ENCODE measurements around the gene STK33.
A peak's percentile ranks its signal among the peaks of the same experiment; 100 is the strongest.

The STK33 gene

GRCh38 chr11:8593935-8594909 lies at the start of gene STK33:
STK33 (minus strand) TSS chr11:8594228; CDS start chr11:8474905, 119,323 bp downstream.
- Histone ChIP-seq H3K9ac (ENCODE audit: low read depth, low read length) (peak within 1 kb of the TSS; percentile 82), H3K9me3 (ENCODE audit: control insufficient read depth, insufficient read depth, low read length) (no peaks in the 10 kb centered on the region), H3K4me1 (ENCODE audit: insufficient read depth, low read length) (no peaks in the 10 kb centered on the region), H3K36me3 (ENCODE audit: insufficient read depth, low read length) (no peaks in the 10 kb centered on the region)

GRCh38 chr11:8642196-8642841 lies 48.3 kb upstream of the STK33 start:
- H3K9ac ChIP-seq (ENCODE audit: low read depth, low read length), result no peak overlapping the region
- no peaks in the 10 kb centered on the region; the same call in none of the 2 replicates for H3K36me3 ChIP-seq (ENCODE audit: insufficient read depth, low read length)
- no peaks in the 10 kb centered on the region for H3K9me3 ChIP-seq (ENCODE audit: control insufficient read depth, insufficient read depth, low read length)

GRCh38 chr11:8641332-8641731 lies 47.3 kb upstream of the STK33 start:
- no peaks in the 10 kb centered on the region for H3K9me3 ChIP-seq (ENCODE audit: control insufficient read depth, insufficient read depth, low read length)
- no peaks in the 10 kb centered on the region; the same call in none of the 2 replicates for H3K36me3 ChIP-seq (ENCODE audit: insufficient read depth, low read length)
- no peak overlapping the region for H3K9ac ChIP-seq (ENCODE audit: low read depth, low read length)
- H3K4me1 ChIP-seq (ENCODE audit: insufficient read depth, low read length), result peaks cover 4% of the 10 kb centered on the region

More at GRCh38 chr11:8642196-8642841, 48.3 kb upstream of the STK33 start:
- H3K4me1 ChIP-seq (ENCODE audit: insufficient read depth, low read length), result peaks cover 4% of the 10 kb centered on the region

- Histone ChIP-seq H3K4me1 (ENCODE audit: insufficient read depth, low read length) (peaks cover 4% of the 10 kb centered on the region), H3K9ac (ENCODE audit: low read depth, low read length) (no peak overlapping the region), H3K9me3 (ENCODE audit: control insufficient read depth, insufficient read depth, low read length) (no peaks in the 10 kb centered on the region), H3K36me3 (ENCODE audit: insufficient read depth, low read length) (no peaks in the 10 kb centered on the region; the same call in 1 of the 2 replicates)
These were observed 46.4 kb upstream of the STK33 start for GRCh38 chr11:8640267-8640906.

DNA sequence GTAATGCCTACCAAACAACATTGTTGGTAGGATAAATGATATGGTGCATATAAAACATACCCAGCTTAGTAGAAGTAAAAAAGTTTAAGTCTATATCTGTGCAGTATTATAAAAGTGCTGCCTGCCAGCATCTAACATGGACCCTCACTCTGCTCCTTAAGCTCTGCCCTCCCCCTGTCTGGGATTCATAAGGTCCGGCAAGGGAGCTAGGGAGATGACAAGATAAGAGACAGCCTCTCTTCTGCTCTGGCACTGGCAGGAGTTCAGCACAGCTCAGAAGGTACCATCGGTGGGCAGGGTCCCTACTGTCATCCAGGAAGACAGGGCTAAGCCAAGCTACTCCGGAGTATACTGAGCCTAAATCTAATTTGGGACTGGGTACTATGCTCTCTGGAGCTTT lies 45.6 kb upstream of the STK33 start:
- Histone ChIP-seq H3K9me3 (ENCODE audit: control insufficient read depth, insufficient read depth, low read length) (no peaks in the 10 kb centered on the region), H3K36me3 (ENCODE audit: insufficient read depth, low read length) (no peaks in the 10 kb centered on the region; the same call in 1 of the 2 replicates), H3K9ac (ENCODE audit: low read depth, low read length) (no peak overlapping the region), H3K4me1 (ENCODE audit: insufficient read depth, low read length) (peaks cover 4% of the 10 kb centered on the region)

DNA sequence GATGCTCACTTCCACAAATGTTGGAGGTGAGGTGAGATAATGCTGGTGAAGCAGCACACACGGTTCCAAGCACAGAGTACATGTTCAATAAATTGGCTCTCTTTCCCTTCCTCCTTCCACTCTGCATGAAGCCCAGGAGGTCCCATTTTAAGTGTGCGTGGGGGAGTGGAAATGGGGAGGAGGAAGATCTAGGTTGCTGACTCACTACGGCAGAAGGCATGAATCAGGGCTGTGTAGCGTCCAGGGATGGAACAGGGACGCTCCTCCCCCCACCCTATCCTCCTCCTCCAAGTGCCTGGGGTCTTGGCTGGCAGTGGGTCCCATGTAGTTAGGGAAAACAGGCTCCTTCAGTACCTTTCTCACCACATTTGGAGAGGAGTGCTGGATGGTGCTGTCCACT lies 44.3 kb upstream of the STK33 start:
- Histone ChIP-seq H3K9me3 (ENCODE audit: control insufficient read depth, insufficient read depth, low read length) (no peaks in the 10 kb centered on the region), H3K4me1 (ENCODE audit: insufficient read depth, low read length) (peaks cover 4% of the 10 kb centered on the region), H3K9ac (ENCODE audit: low read depth, low read length) (no peak overlapping the region), H3K36me3 (ENCODE audit: insufficient read depth, low read length) (no peaks in the 10 kb centered on the region; the same call in 1 of the 2 replicates)

GRCh38 chr11:8636127-8636526 lies 42.1 kb upstream of the STK33 start:
- no peak overlapping the region for H3K9ac ChIP-seq (ENCODE audit: low read depth, low read length)
- H3K9me3 ChIP-seq (ENCODE audit: control insufficient read depth, insufficient read depth, low read length), result no peaks in the 10 kb centered on the region
- H3K36me3 ChIP-seq (ENCODE audit: insufficient read depth, low read length), result no peaks in the 10 kb centered on the region; the same call in none of the 2 replicates
- peaks cover 4% of the 10 kb centered on the region for H3K4me1 ChIP-seq (ENCODE audit: insufficient read depth, low read length)

GRCh38 chr11:8634498-8634897 lies 40.5 kb upstream of the STK33 start:
- H3K9ac ChIP-seq (ENCODE audit: low read depth, low read length), result no peak overlapping the region
- H3K4me1 ChIP-seq (ENCODE audit: insufficient read depth, low read length), result no peaks in the 10 kb centered on the region
- H3K9me3 ChIP-seq (ENCODE audit: control insufficient read depth, insufficient read depth, low read length), result no peaks in the 10 kb centered on the region
- no peaks in the 10 kb centered on the region; the same call in none of the 2 replicates for H3K36me3 ChIP-seq (ENCODE audit: insufficient read depth, low read length)

- Histone ChIP-seq H3K9ac (ENCODE audit: low read depth, low read length) (no peak overlapping the region), H3K9me3 (ENCODE audit: control insufficient read depth, insufficient read depth, low read length) (no peaks in the 10 kb centered on the region), H3K36me3 (ENCODE audit: insufficient read depth, low read length) (no peaks in the 10 kb centered on the region; the same call in none of the 2 replicates), H3K4me1 (ENCODE audit: insufficient read depth, low read length) (no peaks in the 10 kb centered on the region)
These were observed 37.5 kb upstream of the STK33 start for GRCh38 chr11:8631395-8632118.

- no peak overlapping the region for H3K9ac ChIP-seq (ENCODE audit: low read depth, low read length)
- no peaks in the 10 kb centered on the region for H3K4me1 ChIP-seq (ENCODE audit: insufficient read depth, low read length)
- no peaks in the 10 kb centered on the region for H3K9me3 ChIP-seq (ENCODE audit: control insufficient read depth, insufficient read depth, low read length)
- no peaks in the 10 kb centered on the region; the same call in 1 of the 2 replicates for H3K36me3 ChIP-seq (ENCODE audit: insufficient read depth, low read length)
These were observed 30.7 kb upstream of the STK33 start for GRCh38 chr11:8624698-8625097.

GRCh38 chr11:8621147-8621546 lies 27.1 kb upstream of the STK33 start:
- Histone ChIP-seq H3K4me1 (ENCODE audit: insufficient read depth, low read length) (no peaks in the 10 kb centered on the region), H3K9me3 (ENCODE audit: control insufficient read depth, insufficient read depth, low read length) (no peaks in the 10 kb centered on the region), H3K9ac (ENCODE audit: low read depth, low read length) (no peak overlapping the region), H3K36me3 (ENCODE audit: insufficient read depth, low read length) (no peaks in the 10 kb centered on the region)

DNA sequence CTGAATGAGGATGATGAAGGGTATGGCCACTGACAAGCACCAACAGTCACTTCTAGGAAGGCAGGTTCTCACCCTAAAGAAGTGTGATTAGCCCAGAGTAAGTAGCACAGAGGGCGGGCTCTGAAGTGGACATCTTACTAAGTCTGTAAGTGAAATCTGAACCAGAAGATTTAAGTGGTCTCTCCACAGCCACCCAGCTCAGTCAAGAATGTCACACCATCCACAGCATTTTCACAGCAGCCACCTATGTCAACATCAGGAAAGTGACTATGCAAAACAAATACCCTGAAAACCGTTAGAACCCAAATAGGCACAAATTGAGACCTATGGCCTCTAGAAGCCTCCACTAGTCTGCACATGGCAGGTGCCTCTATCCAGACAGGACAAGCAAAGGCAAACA lies 23.0 kb upstream of the STK33 start:
- Histone ChIP-seq H3K4me1 (ENCODE audit: insufficient read depth, low read length) (no peaks in the 10 kb centered on the region), H3K36me3 (ENCODE audit: insufficient read depth, low read length) (no peaks in the 10 kb centered on the region), H3K9me3 (ENCODE audit: control insufficient read depth, insufficient read depth, low read length) (no peaks in the 10 kb centered on the region), H3K9ac (ENCODE audit: low read depth, low read length) (no peak overlapping the region)

GRCh38 chr11:8615291-8616032 lies 21.4 kb upstream of the STK33 start:
- Histone ChIP-seq H3K9me3 (ENCODE audit: control insufficient read depth, insufficient read depth, low read length) (no peaks in the 10 kb centered on the region), H3K36me3 (ENCODE audit: insufficient read depth, low read length) (no peaks in the 10 kb centered on the region), H3K9ac (ENCODE audit: low read depth, low read length) (no peak overlapping the region), H3K4me1 (ENCODE audit: insufficient read depth, low read length) (no peaks in the 10 kb centered on the region)

Data from ES-I3 (cell line).